OCI-M2 (cell line): Measurements from ENCODE around the gene GRK4.
"Not testable (repeated sequence)": the region's sequence is repeated elsewhere in the genome, so short reads cannot be mapped to it uniquely, and the experiment has no call there.

Source experiments
- DNase-seq: peaks from one replicate; lab custom pipeline; 2025; ENCODE audit not compliant: unreplicated experiment; lab: John Stamatoyannopoulos, UW

The GRK4 gene

DNA sequence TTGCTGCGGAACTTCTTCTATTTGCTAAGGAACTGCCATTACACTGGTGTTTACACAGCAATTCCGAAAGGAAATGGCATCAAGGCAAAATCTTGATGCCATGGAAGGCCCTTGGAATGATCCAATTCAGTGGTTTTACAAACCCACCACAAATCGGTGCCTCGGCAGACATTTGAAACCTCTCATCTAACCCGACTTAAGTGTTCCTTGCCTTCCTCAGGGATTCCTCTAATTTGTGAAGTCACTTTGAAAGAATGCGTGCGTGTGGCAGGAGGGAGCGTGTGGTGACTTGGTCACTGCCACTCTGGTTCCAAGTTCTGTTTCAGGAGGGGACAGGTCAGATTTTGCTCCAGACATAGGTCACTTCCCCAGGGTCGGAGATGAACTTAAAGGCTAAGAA lies 4.9 kb upstream of the GRK4 start:
- DNase-seq, result no peak

DNA sequence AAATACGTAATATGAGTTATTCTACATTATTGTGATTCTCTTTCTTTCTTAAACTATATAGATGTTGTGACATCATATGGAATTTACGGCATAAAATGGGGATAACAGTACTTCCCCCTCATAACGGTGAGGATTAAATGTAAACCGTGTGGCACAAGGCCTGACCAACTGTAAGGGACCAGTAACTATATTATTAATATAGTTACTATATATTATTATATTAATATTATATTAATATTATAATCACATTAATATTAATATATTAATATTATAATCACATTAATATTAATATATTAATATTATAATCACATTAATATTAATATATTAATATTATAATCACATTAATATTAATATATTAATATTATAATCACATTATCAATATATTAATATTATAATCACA lies 2.9 kb upstream of the GRK4 start:
- not testable (repeated sequence) for DNase-seq

- DNase-seq, result no peak
These were observed 2.0 kb upstream of the GRK4 start for GRCh38 chr4:2961421-2961810.

DNA sequence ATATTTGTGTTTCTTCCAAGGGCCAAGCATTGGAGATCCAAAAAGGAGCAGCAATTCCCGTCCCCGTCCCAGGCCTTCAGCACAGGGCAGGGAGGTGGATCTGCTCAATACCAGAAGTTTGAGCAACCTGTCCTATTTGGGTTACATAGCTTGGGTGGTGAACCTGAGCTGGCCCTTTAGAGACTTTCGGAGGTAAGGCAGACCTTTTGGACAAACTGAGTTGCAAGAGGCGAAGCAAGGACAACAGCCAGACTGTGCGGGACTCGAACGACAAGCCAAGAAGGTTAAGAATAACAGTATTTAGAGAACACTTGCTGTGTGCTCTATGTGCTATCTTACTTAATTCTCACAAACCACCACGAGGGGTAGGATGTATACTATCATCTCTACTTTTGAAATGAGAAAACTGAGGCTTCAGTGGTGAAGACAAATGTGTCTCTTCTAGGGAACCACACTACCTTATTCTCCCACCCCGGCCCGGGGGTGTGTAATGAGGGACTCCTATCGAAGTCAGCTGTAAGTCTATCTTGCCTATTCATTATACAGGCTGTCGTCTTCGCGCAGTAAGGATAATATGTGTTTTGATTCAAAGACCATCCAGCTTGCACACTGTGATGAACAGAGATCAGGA lies 1.4 kb upstream of the GRK4 start:
- no peak for DNase-seq

- no peak for DNase-seq
These were observed 677 bp upstream of the GRK4 start for GRCh38 chr4:2962614-2963174.

DNA sequence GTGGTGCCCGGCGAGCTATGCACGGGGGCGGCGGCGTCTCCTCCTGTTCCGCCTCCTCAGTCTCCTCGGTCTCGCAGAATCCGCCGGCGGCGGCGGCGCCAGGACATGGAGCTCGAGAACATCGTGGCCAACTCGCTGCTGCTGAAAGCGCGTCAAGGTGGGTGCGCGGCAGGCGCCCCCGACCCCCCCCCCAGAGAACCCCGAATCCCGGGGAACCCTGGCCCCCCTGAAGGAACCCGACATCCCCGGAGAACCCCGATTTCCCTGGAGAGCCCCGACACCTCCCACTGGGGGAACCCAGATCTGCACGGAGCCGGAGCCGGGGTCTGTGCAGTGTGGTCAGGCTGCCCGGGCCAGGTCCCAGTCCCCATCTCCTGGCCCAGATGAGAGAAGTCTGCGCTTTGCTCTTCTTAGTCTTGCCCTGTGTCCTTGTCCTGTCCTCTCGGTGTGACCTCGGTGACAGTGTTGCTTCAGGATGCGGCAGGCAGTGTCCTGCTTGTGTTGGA lies 648 bp downstream of the GRK4 start:
- DNase-seq, result no peak

DNA sequence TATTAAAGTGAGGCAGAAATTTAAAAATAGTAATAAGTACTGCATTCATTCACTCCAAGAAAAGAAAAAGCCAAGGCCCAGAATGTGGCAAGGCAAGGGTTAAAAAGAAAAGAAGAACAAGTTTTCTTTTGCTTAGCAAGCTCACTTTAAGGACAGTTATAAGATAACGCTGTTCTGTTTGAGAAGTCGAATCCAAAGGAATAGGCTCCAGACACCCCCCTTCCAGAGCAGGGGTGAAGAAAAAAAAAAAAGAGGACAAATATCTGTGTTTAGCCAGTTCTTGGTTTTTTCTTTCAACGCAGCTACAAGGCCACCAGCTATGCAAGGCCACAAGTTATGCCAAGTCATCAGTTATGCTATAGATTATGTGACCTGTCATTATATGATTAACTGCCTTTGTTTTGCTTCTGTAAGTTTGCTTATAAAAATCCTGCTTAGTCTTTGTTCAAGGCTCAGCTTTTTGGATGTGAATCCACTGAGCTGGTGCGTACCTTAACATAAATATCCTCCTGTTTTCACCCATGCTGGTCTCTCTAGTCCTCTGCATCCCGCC lies 1.4 kb downstream of the GRK4 start:
- no peak for DNase-seq

DNA sequence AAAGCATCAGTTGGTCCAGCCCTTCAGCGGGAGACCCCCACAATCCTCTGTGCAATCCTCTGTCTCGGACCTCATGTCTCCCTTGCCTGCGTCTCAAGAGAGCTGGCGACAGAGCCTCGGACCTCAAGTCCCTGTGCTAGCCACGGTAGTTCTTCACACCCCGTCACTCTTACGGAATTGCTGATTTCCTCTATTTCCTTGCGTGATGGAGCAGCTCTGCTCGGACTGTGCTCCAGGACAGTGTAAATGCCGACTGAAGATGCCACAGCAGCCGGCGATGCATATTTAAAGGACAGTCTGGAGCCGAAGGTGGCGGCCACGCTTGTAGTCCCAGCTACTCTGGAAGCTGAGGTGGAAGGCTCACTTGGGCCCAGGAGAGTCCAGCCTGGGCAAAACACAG lies 1.9 kb downstream of the GRK4 start:
- DNase-seq, result no peak

DNA sequence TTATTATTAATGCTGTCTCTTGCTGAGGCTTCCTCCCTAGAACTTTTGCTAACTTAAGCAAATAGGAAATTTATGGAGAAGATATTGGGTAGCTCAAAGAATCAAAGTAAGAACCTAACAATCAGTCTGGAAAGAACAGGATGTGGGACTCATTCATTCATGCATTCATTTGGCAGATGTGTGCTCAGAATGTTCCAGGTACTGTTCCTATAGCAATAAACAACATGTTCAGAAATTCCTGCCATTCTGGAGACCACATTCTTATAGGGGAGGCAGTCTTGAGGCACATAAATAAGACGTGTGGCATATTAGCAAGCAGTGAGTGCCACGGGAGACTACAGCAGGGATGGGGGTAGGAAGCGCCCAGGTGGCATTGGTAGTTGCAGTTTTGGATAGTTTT lies 5.0 kb downstream of the GRK4 start:
- DNase-seq, result no peak

DNA sequence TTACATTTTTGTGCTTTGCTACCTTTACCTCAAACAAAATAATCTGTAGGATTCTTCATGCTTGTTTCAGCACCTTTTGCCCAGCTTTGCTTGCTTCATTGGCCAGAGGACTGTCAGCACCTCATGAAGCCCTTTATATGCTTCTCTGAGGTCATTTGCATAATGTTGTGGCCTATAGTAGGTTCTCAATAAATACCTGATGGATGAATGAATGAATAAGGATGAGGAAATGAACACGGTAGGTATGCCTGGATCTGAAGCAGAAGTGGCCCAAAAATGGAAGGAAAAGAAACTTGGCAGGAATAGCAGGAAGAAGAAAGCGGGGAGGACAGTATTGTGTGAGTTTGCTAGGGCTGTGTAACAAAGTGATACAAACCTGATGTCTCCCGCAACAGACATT lies 7.9 kb downstream of the GRK4 start:
- no peak for DNase-seq

- no peak for DNase-seq
These were observed 14.1 kb downstream of the GRK4 start for GRCh38 chr4:2977211-2978088.

GRCh38 chr4:2981256-2981819 lies 18.0 kb downstream of the GRK4 start:
- no peak for DNase-seq

GRCh38 chr4:2982012-2982411 lies 18.6 kb downstream of the GRK4 start:
- no peak for DNase-seq

DNA sequence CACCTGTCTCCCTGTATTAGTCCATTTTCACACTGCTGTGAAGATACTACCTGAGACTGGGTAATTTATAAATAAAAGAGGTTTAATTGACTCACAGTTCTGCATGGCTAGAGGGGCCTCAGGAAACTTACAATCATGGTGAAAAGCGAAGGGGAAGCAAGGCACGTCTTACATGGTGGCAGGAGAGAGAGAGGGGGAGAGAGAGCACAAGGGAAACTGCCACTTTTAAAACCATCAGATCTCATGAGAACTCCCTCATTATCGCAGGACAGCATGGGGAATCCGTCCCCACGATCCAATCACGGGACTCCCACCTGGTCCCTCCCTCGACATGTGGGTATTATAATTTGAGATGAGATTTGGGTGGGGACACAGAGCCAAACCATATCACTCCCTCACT lies 20.3 kb downstream of the GRK4 start:
- not testable (repeated sequence) for DNase-seq

GRCh38 chr4:2991243-2991642 lies 27.9 kb downstream of the GRK4 start:
- no peak for DNase-seq

- DNase-seq, result no peak
These were observed 31.5 kb downstream of the GRK4 start for GRCh38 chr4:2994917-2995316.

- DNase-seq, result no peak
These were observed 32.3 kb downstream of the GRK4 start for GRCh38 chr4:2995546-2996265.

GRCh38 chr4:2996415-2996814 lies 33.0 kb downstream of the GRK4 start:
- no peak for DNase-seq

DNA sequence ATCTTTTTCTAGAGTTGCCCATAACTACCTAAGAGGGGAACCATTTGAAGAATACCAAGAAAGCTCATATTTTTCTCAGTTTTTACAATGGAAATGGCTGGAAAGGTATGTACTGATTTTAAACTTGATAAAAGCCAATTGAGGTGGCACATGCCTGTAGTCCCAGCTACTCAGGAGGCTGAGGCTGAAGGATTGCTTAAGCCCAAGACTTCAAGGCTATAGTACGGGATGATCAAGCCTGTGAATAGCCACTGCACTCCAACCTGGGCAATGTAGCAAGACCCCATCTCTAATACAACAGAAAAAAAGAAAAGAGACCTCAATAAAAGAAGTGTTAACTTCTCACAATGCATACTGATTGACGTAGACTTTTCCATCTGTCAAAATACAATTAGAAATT lies 44.4 kb downstream of the GRK4 start:
- DNase-seq, result no peak

GRCh38 chr4:3009422-3009821 lies 46.1 kb downstream of the GRK4 start:
- DNase-seq, result no peak

GRCh38 chr4:3010577-3010976 lies 47.2 kb downstream of the GRK4 start:
- DNase-seq, result no peak
